Esophagus squamous epithelium (tissue), 5 donors: ENCODE results near the gene OLFM2. TPM values are rescaled to one million over a fixed set of nuclear protein-coding genes. Genes with fewer than 3 reads are reported as not detected.

Experiments
- DNase-seq: peaks from one replicate; lab custom pipeline; 2025; lab: John Stamatoyannopoulos, UW
- H3K27ac ChIP-seq, 4 donors: fragments of 200-600 bp; sonication (generic); one replicate each; pipeline ENCODE4 v1.5.1; 2016 to 2019; ENCODE audit warnings: mild to moderate bottlenecking in 1 of 4
- H3K27me3 ChIP-seq, 4 donors: fragments of 200-600 bp; sonication (generic); 1 replicate in 3 of 4; 2 replicates in 1 of 4; pipeline versions ENCODE4 v1.5.1 to v1.6.0; 2017 to 2021; ENCODE audit warnings: antibody characterized with exemption in 1 of 4
- H3K36me3 ChIP-seq, 3 donors: fragments of 200-600 bp; sonication (generic); one replicate each; pipeline ENCODE4 v1.5.1; 2016 to 2019
- H3K4me1 ChIP-seq, 3 donors: fragments of 200-600 bp; sonication (generic); one replicate each; pipeline ENCODE4 v1.5.1; 2017 to 2019
- H3K4me3 ChIP-seq, 4 donors: fragments of 200-600 bp; sonication (generic); 1 replicate in 3 of 4; 2 replicates in 1 of 4; pipeline ENCODE4 v1.5.1; 2016 to 2019; ENCODE audit warnings: mild to moderate bottlenecking in 2 of 4, moderate library complexity in 1 of 4
- H3K9me3 ChIP-seq, 3 donors: fragments of 200-600 bp; sonication (generic); one replicate each; pipeline ENCODE4 v1.5.1; 2016 to 2019
- POLR2A ChIP-seq, 4 donors: fragments of 450-650 bp; IDR thresholded peaks; one replicate each; pipeline ENCODE4 v1.6.1; 2017; ENCODE audit warnings: antibody characterized with exemption in 4 of 4, mild to moderate bottlenecking in 4 of 4, moderate library complexity in 3 of 4
- WGBS, 2 donors: methylation state at CpG; one replicate each; pipeline ENCODE4 v1.1.5; 2018; 5-methylcytosine and 5-hydroxymethylcytosine counted together
- intact Hi-C: fragments of 100-400 bp; cut with DNase I; formaldehyde crosslinking; loops from one replicate; pipeline ENCODE4 v1.15.0; 2022
- total RNA-seq, 4 donors: library from RNA; depleted of rRNA; stranded (reverse); fragments of >200 nt; gene quantifications; one replicate each; pipeline ENCODE4 v1.1.0, GENCODE V29; 2016
- TF ChIP-seq, protein P1 (sequence below), 6 experiments: fragments of 450-650 bp in 4 of 6; fragments of 200-600 bp in 2 of 6; sonication (generic) in 2 of 6; IDR thresholded peaks; one replicate each; pipeline ENCODE4 v1.5.1; 2016 to 2019; ENCODE audit warnings: antibody characterized with exemption in 6 of 6, mild to moderate bottlenecking in 4 of 6, moderate library complexity in 4 of 6
- donor health status: DM: yes; HTN: yes; CAD: no.

OLFM2 gene
- total RNA-seq, 4 donors from 2014 or later = 8.6 to 14.6 (median 9.8) TPM

DNA sequence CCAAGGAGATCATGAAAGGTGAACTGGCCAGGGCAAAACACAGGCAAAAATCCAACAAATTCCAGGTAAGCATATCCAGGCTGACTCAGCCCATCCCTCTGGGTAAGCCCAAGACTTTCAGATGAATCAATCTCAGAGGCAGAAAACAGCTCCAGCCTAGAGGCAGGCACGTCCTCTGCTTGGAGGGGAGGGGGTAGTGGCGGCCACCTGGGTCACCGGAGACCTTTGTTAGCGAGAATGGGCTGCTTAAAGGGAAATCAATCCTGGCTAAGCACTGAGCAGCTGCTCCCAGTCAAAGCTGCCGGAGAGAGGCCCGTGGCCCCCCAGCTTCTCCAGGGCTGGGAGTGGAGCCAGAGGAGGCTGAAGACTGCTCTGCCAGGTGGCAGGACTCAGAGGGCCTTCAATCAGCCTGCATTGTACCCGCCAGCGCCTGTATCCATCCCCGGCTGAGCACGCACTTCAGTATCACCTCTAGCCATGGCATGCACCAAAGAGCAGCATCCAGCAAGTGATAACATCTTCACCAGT lies 53.0 kb downstream of the OLFM2 start:
- intact Hi-C loops = no loop called here
- Histone ChIP-seq H3K27me3 (peaks cover 0 to 4% (median 0%) of the 10 kb centered on the region in 4 donors), H3K9me3 (no peaks in the 10 kb centered on the region), H3K27ac (no peak overlapping the region), H3K4me3 (no peak overlapping the region), H3K36me3 (no peaks in the 10 kb centered on the region), H3K4me1 (peaks cover 0 to 15% (median 10%) of the 10 kb centered on the region in 3 donors)
- TF ChIP-seq, protein P1, sequence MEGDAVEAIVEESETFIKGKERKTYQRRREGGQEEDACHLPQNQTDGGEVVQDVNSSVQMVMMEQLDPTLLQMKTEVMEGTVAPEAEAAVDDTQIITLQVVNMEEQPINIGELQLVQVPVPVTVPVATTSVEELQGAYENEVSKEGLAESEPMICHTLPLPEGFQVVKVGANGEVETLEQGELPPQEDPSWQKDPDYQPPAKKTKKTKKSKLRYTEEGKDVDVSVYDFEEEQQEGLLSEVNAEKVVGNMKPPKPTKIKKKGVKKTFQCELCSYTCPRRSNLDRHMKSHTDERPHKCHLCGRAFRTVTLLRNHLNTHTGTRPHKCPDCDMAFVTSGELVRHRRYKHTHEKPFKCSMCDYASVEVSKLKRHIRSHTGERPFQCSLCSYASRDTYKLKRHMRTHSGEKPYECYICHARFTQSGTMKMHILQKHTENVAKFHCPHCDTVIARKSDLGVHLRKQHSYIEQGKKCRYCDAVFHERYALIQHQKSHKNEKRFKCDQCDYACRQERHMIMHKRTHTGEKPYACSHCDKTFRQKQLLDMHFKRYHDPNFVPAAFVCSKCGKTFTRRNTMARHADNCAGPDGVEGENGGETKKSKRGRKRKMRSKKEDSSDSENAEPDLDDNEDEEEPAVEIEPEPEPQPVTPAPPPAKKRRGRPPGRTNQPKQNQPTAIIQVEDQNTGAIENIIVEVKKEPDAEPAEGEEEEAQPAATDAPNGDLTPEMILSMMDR (IDR thresholded peaks at IDR 0.05) = no peak
- TF ChIP-seq POLR2A (IDR thresholded peaks at IDR 0.05) = no peak
- no peak for DNase-seq
- 23 to 28% methylated on average over 8 to 9 of the region's 10 CpGs for WGBS, 2 donors

DNA sequence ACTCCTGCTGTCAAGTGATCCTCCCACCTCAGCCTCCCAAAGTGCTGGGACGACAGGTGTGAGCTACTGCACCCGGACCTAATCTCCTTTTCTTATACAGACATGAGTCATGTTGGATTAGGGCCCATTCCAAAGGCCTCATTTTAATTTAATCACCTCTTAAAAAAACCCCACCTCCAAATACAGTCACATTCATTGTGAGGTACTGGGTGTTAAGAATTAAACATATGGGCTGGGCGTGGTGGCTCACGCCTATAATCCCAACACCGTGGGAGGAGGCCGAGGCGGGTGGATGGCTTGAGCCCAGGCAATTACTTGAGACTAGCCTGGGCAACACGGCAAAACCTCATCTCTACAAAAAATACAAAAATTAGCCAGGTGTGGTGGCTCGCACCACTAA lies 54.6 kb downstream of the OLFM2 start:
- 26 to 70% methylated on average over 9 of the region's 9 CpGs for WGBS, 2 donors
- no peak for DNase-seq
- TF ChIP-seq, protein P1 (IDR thresholded peaks at IDR 0.05) = no peak
- TF ChIP-seq POLR2A (IDR thresholded peaks at IDR 0.05) = no peak
- Histone ChIP-seq H3K4me3 (no peak overlapping the region), H3K36me3 (no peaks in the 10 kb centered on the region), H3K27ac (no peak overlapping the region), H3K27me3 (peaks cover 0 to 4% (median 0%) of the 10 kb centered on the region in 4 donors), H3K4me1 (peaks cover 0 to 15% (median 10%) of the 10 kb centered on the region in 3 donors), H3K9me3 (no peaks in the 10 kb centered on the region)
- intact Hi-C loops = no loop called here

DNA sequence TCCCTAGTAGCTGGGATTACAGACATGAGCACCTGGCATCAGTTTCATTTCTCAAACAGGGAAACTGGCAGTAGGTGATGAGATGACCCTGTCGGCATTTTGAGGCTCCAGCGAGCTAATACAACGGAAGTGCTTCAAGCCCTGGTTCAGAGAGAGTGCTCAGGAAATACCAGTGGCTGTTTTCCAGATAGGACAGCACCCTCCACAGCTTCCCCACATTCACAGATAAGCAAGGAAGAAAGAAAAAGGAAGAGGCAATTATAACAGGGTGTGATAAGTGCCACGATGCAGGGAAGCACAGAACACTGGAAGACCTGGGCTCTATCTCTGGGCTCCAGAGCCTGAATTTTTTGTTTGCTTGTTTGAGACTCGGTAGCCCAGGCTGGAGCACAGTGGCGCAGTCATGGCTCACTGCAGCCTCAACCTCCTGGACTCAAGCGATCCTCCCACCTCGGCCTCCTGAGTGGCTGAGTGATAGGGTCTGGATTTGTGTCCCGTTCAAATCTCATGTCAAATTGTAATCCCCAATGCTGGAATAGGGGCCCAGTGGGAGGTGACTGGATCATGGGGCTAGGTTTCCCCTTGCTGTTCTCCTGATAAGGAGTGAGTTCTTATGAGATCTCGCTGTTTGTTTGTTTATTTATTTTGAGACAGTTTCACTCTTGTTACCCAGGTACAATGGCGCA lies 57.7 kb downstream of the OLFM2 start:
- intact Hi-C loops = no loop called here
- 78 to 80% methylated on average over 9 to 11 of the region's 11 CpGs for WGBS, 2 donors

DNA sequence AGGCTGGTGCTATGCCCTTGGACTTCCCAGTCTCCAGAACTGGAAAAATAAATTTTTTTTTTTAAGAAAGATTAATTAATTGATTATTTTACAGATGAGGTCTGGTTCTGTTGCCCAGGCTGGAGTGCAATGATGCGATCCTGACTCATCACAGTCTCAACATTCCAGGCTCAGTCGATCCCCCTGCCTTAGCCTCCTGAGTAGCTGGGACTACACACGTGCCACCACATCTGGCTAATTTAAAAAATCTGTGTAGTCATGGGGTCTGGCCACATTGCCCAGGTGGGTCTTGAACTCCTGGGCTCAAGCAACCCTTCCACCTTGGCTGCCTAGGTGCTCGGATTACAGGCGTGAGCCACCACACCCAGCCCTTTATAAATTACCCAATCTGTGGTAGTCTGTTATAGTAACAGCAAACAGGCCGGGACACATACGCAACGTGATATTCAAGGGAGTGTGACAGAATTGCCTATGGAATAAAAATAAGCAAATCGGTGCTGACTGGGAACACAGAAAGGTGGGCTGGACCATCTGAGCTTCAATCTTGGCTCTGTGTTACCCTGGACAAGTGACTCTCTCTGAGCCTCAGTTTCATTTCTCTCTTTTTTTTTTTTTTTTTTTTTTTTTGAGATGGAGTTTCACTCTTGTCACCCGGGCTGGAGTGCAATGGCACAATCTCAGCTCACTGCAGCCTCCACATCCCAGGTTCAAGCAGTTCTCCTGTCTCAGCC lies 58.4 kb downstream of the OLFM2 start:
- no peaks in the 10 kb centered on the region for H3K27me3 ChIP-seq
- TF ChIP-seq POLR2A (IDR thresholded peaks at IDR 0.05) = no peak
- TF ChIP-seq, protein P1 (IDR thresholded peaks at IDR 0.05) = no peak
- H3K4me1 ChIP-seq = peaks cover 0 to 4% (median 2%) of the 10 kb centered on the region in 3 donors
- H3K9me3 ChIP-seq = no peaks in the 10 kb centered on the region
- no peak overlapping the region for H3K4me3 ChIP-seq
- intact Hi-C loops = no loop called here
- H3K27ac ChIP-seq = no peak overlapping the region
- WGBS, 2 donors = 52 to 71% methylated on average over 10 of the region's 10 CpGs
- no peaks in the 10 kb centered on the region for H3K36me3 ChIP-seq
- DNase-seq = no peak

More for the DNA sequence above, 57.7 kb downstream of the OLFM2 start:
- no peak for TF ChIP-seq POLR2A (IDR thresholded peaks at IDR 0.05)
- TF ChIP-seq, protein P1 (IDR thresholded peaks at IDR 0.05) = no peak
- peaks cover 0 to 3% (median 0%) of the 10 kb centered on the region in 4 donors for H3K27me3 ChIP-seq
- no peaks in the 10 kb centered on the region for H3K36me3 ChIP-seq
- no peak overlapping the region for H3K4me3 ChIP-seq
- DNase-seq = no peak
- no peaks in the 10 kb centered on the region for H3K9me3 ChIP-seq
- H3K27ac ChIP-seq = no peak overlapping the region
- H3K4me1 ChIP-seq = peaks cover 0 to 11% (median 9%) of the 10 kb centered on the region in 3 donors

DNA sequence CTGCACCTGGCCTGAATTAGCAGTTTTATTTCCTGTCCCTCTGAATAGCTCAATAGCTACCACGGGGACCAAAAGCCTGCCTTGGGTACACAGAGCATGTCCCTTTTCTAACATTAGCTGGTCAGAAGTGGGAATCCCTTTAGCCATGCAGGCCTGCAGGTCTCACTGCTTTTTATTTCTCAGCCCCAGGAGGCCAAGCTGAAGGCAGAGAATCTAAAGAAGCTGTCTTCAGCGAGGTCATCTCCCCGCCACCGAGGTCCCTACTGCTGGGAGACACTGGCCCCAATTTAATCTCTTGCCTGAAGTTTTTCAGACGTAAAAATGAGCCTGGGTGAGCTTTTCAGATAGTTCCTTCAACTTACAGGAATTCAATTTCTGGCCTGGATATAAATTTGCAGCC lies 60.5 kb downstream of the OLFM2 start:
- WGBS, 2 donors = 80 to 97% methylated on average over 4 to 5 of the region's 5 CpGs

More for the DNA sequence above, 60.5 kb downstream of the OLFM2 start:
- Histone ChIP-seq H3K4me3 (no peak overlapping the region), H3K4me1 (no peaks in the 10 kb centered on the region), H3K36me3 (no peaks in the 10 kb centered on the region), H3K27me3 (no peaks in the 10 kb centered on the region), H3K9me3 (no peaks in the 10 kb centered on the region), H3K27ac (no peak overlapping the region)
- no peak for DNase-seq
- intact Hi-C loops = no loop called here
- TF ChIP-seq POLR2A (IDR thresholded peaks at IDR 0.05) = no peak
